Bronchial epithelial cell (primary cell): ENCODE results near the gene ICOS. TPM values are rescaled to one million over a fixed set of nuclear protein-coding genes. Genes with fewer than 3 reads are reported as not detected.
"Not testable (repeated sequence)": the region's sequence is repeated elsewhere in the genome, so short reads cannot be mapped to it uniquely, and the experiment has no call there.

Experiments
- DNase-seq: peaks from one replicate; pipeline ENCODE4 v3.0.0-alpha.2; 2010; ENCODE audit warnings: low read depth
- FAIRE-seq: peaks from 2 replicates; lab custom pipeline; 2011; peaks lifted over from hg19 to GRCh38; lab: Jason Lieb, UNC
- H3K27me3 ChIP-seq: 2 replicates; pipeline ENCODE4 v1.5.1; 2011; ENCODE audit warnings: low read length; ENCODE audit not compliant: control insufficient read depth, insufficient read depth
- H3K36me3 ChIP-seq: 2 replicates; pipeline ENCODE4 v1.5.1; 2011; ENCODE audit warnings: low read length; ENCODE audit not compliant: control insufficient read depth, insufficient read depth
- H3K4me3 ChIP-seq: 2 replicates; pipeline ENCODE4 v1.5.1; 2011; ENCODE audit warnings: mild to moderate bottlenecking, low read depth, low read length, control low read depth
- total RNA-seq: library from RNA; depleted of rRNA; stranded (reverse); fragments of >200 nt; gene quantifications from 2 replicates; pipeline ENCODE4 v1.2.1, GENCODE V29; 2014
- TF ChIP-seq, protein P1 (sequence below): IDR thresholded peaks from 2 replicates; pipeline ENCODE4 v1.5.1; 2011; ENCODE audit warnings: mild to moderate bottlenecking, moderate library complexity, low read length, control low read depth, inconsistent platforms; ENCODE audit not compliant: insufficient read depth, severe bottlenecking

ICOS gene
- total RNA-seq, 1 donor from 2014 or later, result not detected

DNA sequence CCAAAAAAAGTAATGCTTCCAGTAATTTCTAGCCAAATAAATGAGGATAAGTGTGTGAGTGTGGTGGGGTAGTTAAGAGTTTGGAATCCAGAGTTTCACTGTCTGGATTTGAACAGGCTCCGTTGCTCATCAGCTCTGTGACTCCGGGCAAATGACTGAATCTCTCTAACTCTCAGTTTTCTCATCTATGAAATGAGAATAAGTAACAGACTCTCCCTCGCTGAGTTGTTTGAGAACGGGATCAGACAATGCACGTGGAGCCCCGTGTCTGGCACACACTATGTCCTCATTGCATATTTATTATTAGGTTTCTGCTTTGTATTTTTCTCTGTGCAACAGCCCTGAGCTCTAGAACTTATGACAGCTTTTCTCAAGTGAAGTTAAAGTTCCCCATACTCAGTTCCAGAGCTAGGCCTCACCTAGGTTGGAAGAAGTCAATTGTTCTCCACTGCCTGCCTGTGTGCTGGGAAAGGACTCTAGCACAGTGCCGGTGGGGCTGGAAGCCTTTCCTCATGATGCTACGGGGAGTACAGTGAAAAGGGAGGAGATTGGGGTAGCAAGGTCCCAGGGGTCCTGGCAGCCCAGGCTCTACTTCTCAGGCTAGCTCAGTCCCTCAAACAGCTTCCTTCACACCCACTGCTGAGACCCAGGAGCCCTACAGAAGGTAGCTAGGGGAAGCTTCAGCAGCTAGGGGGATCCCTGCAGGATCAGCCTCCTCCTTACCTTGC, 1.7 kb upstream of the ICOS start:
- Histone ChIP-seq H3K27me3 (no peaks in the 10 kb centered on the region), H3K36me3 (no peaks in the 10 kb centered on the region), H3K4me3 (no peak overlapping the region)
- FAIRE-seq (no peak), DNase-seq (no peak)
- TF ChIP-seq, protein P1, sequence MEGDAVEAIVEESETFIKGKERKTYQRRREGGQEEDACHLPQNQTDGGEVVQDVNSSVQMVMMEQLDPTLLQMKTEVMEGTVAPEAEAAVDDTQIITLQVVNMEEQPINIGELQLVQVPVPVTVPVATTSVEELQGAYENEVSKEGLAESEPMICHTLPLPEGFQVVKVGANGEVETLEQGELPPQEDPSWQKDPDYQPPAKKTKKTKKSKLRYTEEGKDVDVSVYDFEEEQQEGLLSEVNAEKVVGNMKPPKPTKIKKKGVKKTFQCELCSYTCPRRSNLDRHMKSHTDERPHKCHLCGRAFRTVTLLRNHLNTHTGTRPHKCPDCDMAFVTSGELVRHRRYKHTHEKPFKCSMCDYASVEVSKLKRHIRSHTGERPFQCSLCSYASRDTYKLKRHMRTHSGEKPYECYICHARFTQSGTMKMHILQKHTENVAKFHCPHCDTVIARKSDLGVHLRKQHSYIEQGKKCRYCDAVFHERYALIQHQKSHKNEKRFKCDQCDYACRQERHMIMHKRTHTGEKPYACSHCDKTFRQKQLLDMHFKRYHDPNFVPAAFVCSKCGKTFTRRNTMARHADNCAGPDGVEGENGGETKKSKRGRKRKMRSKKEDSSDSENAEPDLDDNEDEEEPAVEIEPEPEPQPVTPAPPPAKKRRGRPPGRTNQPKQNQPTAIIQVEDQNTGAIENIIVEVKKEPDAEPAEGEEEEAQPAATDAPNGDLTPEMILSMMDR, result no peak

DNA sequence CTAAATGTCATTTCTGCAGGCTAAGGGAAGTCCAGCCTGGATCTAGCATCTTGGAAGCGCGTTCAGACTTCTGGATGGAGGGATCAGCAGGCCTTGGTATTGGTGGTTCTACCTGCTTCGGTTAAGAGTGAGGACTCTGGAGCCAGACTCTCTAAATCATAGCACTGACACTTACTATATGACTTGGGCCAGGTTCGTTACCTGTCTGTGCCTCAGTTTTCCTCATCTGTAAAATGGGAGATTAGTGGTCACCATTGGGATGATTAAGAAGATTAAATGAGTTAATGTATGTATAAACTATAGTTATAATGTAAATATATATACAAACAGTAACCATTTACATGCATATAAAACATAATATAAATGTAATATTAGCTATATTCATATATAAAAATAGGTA, 995 bp upstream of the ICOS start:
- TF ChIP-seq, protein P1, result no peak
- H3K4me3 ChIP-seq, result no peak overlapping the region
- no peak for FAIRE-seq
- DNase-seq, result no peak
- H3K27me3 ChIP-seq, result no peaks in the 10 kb centered on the region
- no peaks in the 10 kb centered on the region for H3K36me3 ChIP-seq

DNA sequence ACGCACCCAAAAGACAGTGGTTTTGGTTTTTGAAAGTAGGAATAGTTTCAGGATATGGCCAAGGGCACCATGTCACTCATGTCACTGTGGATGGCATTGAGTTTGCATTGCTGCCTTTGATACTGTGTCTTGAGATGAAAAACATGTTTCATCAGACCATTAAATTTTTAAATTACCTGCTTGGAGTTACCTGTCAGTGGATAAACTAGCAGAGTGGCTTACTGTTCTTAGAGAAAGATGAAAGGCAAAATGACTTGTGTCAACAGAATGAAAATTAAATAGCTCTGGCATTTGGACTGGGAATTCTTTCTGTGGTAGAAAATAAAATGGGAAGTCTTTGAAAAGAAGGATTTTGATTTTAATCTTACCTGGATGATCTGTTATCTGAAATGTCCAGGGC, 386 bp downstream of the ICOS start:
- H3K27me3 ChIP-seq, result no peaks in the 10 kb centered on the region
- no peaks in the 10 kb centered on the region for H3K36me3 ChIP-seq
- H3K4me3 ChIP-seq, result no peak overlapping the region
- FAIRE-seq (no peak), DNase-seq (no peak)
- TF ChIP-seq, protein P1, result no peak

DNA sequence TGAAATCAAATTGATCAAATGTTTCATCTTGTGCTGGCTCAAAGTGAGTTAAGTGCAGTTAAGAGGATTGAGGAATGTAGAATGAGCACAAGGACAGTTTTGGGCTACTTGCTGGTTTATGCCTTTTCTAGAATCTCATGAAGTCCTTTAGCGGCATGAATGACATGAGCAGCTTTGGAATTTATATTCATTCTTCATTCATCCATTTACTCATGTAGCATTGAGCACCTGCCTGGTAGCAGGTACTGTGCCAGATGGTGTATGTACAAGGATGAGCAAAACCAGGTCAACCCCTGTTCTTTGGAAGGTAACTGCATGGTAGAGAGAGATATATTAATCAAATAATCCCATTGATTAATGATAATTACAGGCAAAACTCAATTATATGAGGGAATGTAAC, 1.2 kb downstream of the ICOS start:
- Histone ChIP-seq H3K27me3 (no peaks in the 10 kb centered on the region), H3K4me3 (no peak overlapping the region), H3K36me3 (no peaks in the 10 kb centered on the region)
- FAIRE-seq (no peak), DNase-seq (no peak)
- TF ChIP-seq, protein P1, result no peak

DNA sequence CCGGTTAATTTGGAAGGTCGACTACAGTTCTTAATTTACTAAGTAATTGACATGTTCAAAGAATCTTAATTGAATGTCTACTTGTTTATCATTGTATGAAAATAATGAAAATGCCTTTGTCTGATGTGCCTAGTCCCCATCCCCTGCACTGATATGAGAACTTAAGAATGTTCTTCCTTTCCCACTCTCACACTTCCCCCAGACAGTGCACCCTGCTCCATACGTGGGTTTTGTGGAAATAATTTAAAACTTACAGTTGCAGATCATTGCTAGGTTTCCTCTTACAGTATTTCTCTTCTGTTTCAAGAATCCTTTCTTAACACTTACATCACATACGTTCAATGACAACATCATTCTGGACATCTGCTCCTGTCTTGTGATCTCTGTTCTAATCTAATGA, 3.5 kb downstream of the ICOS start:
- no peak for FAIRE-seq
- TF ChIP-seq, protein P1, result no peak
- Histone ChIP-seq H3K27me3 (no peaks in the 10 kb centered on the region), H3K4me3 (no peak overlapping the region), H3K36me3 (no peaks in the 10 kb centered on the region)
- DNase-seq, result no peak

DNA sequence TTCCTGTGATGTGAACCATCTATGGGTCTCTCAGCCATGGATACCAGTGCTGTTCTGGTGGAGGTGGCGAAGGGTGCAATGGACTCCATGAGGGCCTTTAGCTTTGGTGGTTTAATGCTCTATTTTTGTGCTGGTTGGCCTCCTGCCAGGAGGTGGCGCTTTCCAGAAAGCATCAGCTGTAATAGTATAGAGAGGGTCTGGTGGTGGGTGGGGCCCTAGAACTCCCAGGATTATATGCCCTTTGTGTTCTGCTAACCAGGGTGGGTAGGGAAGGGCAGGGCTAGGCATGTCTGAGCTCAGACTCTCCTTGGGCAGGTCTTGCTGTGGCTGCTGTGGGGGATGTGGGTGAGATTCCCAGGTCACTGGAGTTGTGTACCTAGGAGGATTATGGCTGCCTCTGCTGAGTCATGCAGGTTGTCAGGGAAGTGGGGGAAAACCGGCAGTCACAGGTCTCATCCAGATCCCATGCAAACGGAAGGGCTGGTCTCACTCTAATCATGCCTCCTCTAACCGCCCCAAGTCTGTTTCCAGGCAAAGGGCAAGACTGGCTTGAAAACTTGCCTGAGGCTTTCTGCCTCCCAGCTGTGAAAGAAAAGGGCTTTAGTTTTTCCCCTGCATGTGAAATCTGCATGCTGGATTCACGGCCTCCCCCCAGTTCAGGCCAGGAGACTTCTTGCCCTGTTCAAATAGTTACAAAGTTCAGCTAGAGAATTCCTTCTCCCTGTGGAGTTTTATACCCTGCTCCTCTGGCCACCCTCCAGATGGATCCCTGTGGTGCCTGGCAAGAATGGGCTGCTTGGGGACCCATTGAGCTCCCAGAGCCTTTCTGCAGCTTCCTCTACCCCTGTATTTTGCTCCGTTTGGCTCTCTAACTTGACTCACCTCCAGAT, 7.2 kb downstream of the ICOS start:
- FAIRE-seq, result not testable (repeated sequence)

More for the DNA sequence above, 7.2 kb downstream of the ICOS start:
- not testable (repeated sequence) for H3K27me3 ChIP-seq, H3K4me3 ChIP-seq, H3K36me3 ChIP-seq
- DNase-seq, result peak; percentile 83
